GM12873 (cell line): ENCODE measurements around the gene DCAF8L2.
A peak's percentile ranks its signal among the peaks of the same experiment; 100 is the strongest.

Source experiments
- CTCF ChIP-seq: IDR thresholded peaks from 2 replicates; pipeline ENCODE4 v1.5.1; 2012; ENCODE audit warnings: low read depth, mild to moderate bottlenecking, moderate library complexity, low read length, control low read depth; ENCODE audit not compliant: insufficient read depth; ENCODE audit errors: missing control alignments

The DCAF8L2 gene

GRCh38 chrX:27675493-27675892, 85.3 kb downstream of the DCAF8L2 start:
- TF ChIP-seq CTCF = no peak

- no peak for TF ChIP-seq CTCF
Observed at GRCh38 chrX:27679281-27679680, 89.1 kb downstream of the DCAF8L2 start.

- TF ChIP-seq CTCF = no peak
Observed at GRCh38 chrX:27680726-27681125, 90.6 kb downstream of the DCAF8L2 start.

- peak; percentile 72 for TF ChIP-seq CTCF
Observed at GRCh38 chrX:27683566-27684208, 93.5 kb downstream of the DCAF8L2 start.

GRCh38 chrX:27694667-27695066, 104.5 kb downstream of the DCAF8L2 start:
- TF ChIP-seq CTCF = no peak

- no peak for TF ChIP-seq CTCF
Observed at GRCh38 chrX:27706526-27706925, 116.4 kb downstream of the DCAF8L2 start.

- TF ChIP-seq CTCF = no peak
Observed at GRCh38 chrX:27715610-27716009, 125.5 kb downstream of the DCAF8L2 start.
